ENCODE data around the gene NADK. TPM values are rescaled to one million over a fixed set of nuclear protein-coding genes. Genes with fewer than 3 reads are reported as not detected.
"Not testable (repeated sequence)": the region's sequence is repeated elsewhere in the genome, so short reads cannot be mapped to it uniquely, and the experiment has no call there.

Gene NADK
- total and polyA plus RNA-seq, 4 donors: 53.2 to 144 (median 88.7) TPM

DNA sequence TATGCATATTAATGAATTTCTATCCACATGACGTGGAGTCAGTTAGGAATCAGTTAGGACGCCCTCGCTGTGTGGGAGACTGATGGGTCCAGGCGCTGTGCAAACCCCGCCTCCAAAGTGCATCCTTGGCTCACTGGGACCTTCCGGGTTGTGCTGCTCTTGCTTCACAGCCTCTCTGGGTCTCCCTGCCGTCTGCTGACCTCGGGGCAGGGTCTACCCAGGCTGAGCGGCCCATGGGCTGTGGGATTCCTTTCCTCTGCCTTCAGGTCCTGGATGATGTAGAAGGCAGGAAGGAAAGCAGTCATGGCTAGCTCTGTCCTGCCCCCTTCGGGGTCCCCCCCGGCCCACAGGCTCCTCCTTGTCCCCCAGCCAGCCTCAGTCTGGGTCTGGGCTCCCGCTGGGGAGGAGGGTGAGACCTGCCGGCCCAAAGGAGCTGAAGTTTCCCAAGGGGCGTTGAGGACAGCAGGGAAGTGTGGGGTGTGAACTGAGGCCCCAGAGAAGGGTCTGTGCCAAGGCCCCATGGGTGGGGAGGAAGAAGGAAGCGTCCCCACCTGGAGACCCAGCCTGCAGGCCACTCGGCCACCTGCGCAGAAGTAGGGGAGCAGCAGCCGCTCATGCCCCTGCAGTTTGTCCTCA, 29.5 kb downstream of the NADK start:
- no peak overlapping the region for H3K4me3 ChIP-seq
- no peak overlapping the region for H3K9ac ChIP-seq (ENCODE audit: insufficient read depth in 1 of 2, low read length in 2 of 2)
- H3K27ac ChIP-seq (ENCODE audit: low read depth in 1 of 2, low read length in 1 of 2): no peak overlapping the region
- H3K27me3 ChIP-seq (ENCODE audit: control insufficient read depth in 3 of 3, insufficient read depth in 3 of 3, low read length in 2 of 3): no peaks in the 10 kb centered on the region
- TF ChIP-seq, protein P1, sequence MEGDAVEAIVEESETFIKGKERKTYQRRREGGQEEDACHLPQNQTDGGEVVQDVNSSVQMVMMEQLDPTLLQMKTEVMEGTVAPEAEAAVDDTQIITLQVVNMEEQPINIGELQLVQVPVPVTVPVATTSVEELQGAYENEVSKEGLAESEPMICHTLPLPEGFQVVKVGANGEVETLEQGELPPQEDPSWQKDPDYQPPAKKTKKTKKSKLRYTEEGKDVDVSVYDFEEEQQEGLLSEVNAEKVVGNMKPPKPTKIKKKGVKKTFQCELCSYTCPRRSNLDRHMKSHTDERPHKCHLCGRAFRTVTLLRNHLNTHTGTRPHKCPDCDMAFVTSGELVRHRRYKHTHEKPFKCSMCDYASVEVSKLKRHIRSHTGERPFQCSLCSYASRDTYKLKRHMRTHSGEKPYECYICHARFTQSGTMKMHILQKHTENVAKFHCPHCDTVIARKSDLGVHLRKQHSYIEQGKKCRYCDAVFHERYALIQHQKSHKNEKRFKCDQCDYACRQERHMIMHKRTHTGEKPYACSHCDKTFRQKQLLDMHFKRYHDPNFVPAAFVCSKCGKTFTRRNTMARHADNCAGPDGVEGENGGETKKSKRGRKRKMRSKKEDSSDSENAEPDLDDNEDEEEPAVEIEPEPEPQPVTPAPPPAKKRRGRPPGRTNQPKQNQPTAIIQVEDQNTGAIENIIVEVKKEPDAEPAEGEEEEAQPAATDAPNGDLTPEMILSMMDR (IDR thresholded peaks at IDR 0.05; ENCODE audit: control extremely low read depth, extremely low read depth): no peak
- 71 to 78% methylated on average over 18 of the region's 18 CpGs for WGBS, 2 donors
- no peaks in the 10 kb centered on the region for H3K9me3 ChIP-seq (ENCODE audit: control insufficient read depth in 4 of 4, insufficient read depth in 3 of 4, low read length in 3 of 4)
- DNase-seq (no peak), ATAC-seq (ENCODE audit: insufficient read depth, low FRiP score) (no peak)
- peaks cover 0 to 18% (median 3%) of the 10 kb centered on the region in 4 donors for H3K36me3 ChIP-seq (ENCODE audit: control insufficient read depth in 4 of 4, insufficient read depth in 4 of 4, low read length in 4 of 4)
- H3K4me1 ChIP-seq (ENCODE audit: control insufficient read depth in 5 of 5, insufficient read depth in 5 of 5, low read length in 5 of 5): no peaks in the 10 kb centered on the region

DNA sequence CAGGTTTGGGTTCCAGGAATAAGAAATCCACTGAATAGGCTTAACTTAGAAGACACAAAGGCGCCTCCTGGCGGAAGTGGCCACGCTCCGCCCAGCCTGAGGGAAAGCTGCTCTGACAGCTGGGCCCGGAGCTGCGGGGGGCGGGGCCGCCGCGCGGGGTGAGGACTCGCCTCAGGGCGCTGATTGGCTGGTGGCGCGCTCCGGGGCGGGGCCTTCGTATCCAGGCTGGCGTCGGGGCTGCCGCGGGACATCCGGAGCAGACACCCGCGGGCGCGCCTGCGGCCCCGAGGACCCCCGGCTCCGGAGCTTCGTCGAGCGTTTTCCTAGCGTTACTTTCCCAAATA, 31.7 kb downstream of the NADK start:
- not testable (repeated sequence) for H3K9me3 ChIP-seq (ENCODE audit: control insufficient read depth in 4 of 4, insufficient read depth in 3 of 4, low read length in 3 of 4); DNase-seq; H3K4me3 ChIP-seq; H3K36me3 ChIP-seq (ENCODE audit: control insufficient read depth in 4 of 4, insufficient read depth in 4 of 4, low read length in 4 of 4); H3K4me1 ChIP-seq (ENCODE audit: control insufficient read depth in 5 of 5, insufficient read depth in 5 of 5, low read length in 5 of 5); H3K9ac ChIP-seq (ENCODE audit: insufficient read depth in 1 of 2, low read length in 2 of 2); H3K27me3 ChIP-seq (ENCODE audit: control insufficient read depth in 3 of 3, insufficient read depth in 3 of 3, low read length in 2 of 3)
- H3K27ac ChIP-seq (ENCODE audit: low read depth in 1 of 2, low read length in 1 of 2): peak overlapping the region; percentile 70 to 91
- no CpG with 5 or more reads among the region's 35 CpGs for WGBS, 2 donors
- ATAC-seq (ENCODE audit: insufficient read depth, low FRiP score): peak; percentile 93

DNA sequence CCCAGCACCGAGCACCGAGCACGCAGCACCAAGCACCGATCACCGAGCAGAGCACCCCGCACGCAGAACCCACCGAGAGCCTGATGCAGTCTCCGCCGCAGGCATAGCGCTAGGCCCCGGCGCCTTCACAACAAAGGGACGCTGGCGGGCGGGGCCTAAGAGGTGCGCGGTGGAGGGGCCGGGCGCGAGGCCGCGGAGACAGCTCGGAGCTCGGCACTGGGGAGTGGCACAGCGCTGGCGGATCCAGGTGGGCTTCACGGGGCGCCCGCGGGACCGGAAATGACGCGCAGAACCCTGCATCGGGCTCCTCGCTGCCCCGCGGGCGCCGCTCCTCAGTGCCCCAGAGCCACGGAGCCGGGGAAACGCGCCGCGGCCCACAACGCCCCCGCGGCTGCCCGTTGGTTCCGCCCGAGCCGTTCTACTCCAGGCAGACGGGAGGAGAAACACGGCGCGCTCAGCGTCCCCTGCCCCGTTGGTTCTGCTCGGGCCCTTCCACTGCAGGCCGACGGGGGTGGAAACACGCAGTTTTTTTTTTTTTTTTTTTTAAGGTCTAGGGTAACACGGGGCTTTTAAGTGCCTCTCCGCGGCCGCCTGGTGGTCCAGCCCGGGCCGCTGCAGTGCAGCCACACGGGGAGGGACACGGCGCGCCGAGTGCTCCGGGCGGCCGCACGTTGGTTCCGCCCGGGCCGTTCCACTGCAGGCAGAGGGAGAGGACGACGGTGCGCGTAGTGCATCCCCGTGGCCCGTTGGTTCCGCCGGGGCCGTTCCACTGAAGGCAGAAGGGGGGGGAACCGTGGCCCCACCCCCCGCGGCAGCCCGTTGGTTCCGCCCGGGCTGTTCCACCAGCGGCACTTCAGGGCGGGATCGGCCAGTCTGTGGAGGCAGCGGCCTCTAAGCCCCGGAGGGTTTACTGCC, 32.4 kb downstream of the NADK start:
- H3K4me3 ChIP-seq; H3K4me1 ChIP-seq (ENCODE audit: control insufficient read depth in 5 of 5, insufficient read depth in 5 of 5, low read length in 5 of 5); H3K27me3 ChIP-seq (ENCODE audit: control insufficient read depth in 3 of 3, insufficient read depth in 3 of 3, low read length in 2 of 3); H3K9ac ChIP-seq (ENCODE audit: insufficient read depth in 1 of 2, low read length in 2 of 2); H3K36me3 ChIP-seq (ENCODE audit: control insufficient read depth in 4 of 4, insufficient read depth in 4 of 4, low read length in 4 of 4); H3K9me3 ChIP-seq (ENCODE audit: control insufficient read depth in 4 of 4, insufficient read depth in 3 of 4, low read length in 3 of 4): not testable (repeated sequence)
- ATAC-seq (ENCODE audit: insufficient read depth, low FRiP score) (peak; percentile 92), DNase-seq (peak; percentile 84 to 90 (median 88))
- WGBS, 2 donors: 0 to 1% methylated on average over 20 to 77 of the region's 101 CpGs
- peak overlapping the region; percentile 91 to 94 for H3K27ac ChIP-seq (ENCODE audit: low read depth in 1 of 2, low read length in 1 of 2)

DNA sequence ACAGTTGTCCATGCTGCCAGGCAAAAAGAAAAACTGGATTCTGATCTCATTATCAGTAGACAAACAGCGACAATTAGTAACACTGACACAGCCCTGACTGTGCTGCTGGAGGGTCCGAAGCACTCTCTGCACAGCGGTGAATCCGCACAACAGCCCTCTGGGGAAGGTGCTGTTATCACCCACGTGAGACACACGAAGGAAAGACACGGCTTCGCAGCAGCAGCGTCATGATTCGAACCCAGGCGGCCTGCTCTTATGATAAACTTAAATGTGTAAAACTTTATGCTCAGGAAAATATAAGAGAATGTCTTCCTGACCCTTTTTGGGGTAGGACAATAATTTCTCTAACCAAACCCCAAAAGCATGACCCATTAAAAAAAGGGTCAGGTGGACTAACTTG, 35.7 kb downstream of the NADK start:
- not testable (repeated sequence) for ATAC-seq (ENCODE audit: insufficient read depth, low FRiP score)

DNA sequence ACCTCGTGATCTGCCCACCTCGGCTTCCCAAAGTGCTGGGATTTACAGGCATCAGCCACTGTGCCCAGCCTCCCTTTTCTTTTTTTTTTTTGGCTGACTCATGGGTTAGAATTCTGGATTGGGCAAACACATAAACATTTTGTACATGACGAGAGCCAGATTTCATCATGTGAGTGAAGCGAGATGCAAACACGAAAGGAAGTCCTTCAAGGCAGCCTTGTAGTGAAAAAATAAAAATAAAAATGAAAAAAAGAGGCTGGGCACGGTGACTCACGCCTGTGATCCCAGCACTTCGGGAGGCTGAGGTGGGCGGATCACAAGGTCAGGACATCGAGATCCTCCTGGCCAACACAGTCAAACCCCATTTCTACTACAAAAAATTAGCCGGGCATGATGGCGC, 37.3 kb downstream of the NADK start:
- not testable (repeated sequence) for H3K4me3 ChIP-seq; H3K9ac ChIP-seq (ENCODE audit: insufficient read depth in 1 of 2, low read length in 2 of 2); H3K27me3 ChIP-seq (ENCODE audit: control insufficient read depth in 3 of 3, insufficient read depth in 3 of 3, low read length in 2 of 3); H3K9me3 ChIP-seq (ENCODE audit: control insufficient read depth in 4 of 4, insufficient read depth in 3 of 4, low read length in 3 of 4); H3K27ac ChIP-seq (ENCODE audit: low read depth in 1 of 2, low read length in 1 of 2); ATAC-seq (ENCODE audit: insufficient read depth, low FRiP score); DNase-seq; H3K36me3 ChIP-seq (ENCODE audit: control insufficient read depth in 4 of 4, insufficient read depth in 4 of 4, low read length in 4 of 4); H3K4me1 ChIP-seq (ENCODE audit: control insufficient read depth in 5 of 5, insufficient read depth in 5 of 5, low read length in 5 of 5)
- WGBS, 2 donors: 70 to 76% methylated on average over 10 to 11 of the region's 12 CpGs

More for the DNA sequence above, 35.7 kb downstream of the NADK start:
- H3K9ac ChIP-seq (ENCODE audit: insufficient read depth in 1 of 2, low read length in 2 of 2); H3K9me3 ChIP-seq (ENCODE audit: control insufficient read depth in 4 of 4, insufficient read depth in 3 of 4, low read length in 3 of 4); H3K4me1 ChIP-seq (ENCODE audit: control insufficient read depth in 5 of 5, insufficient read depth in 5 of 5, low read length in 5 of 5); H3K36me3 ChIP-seq (ENCODE audit: control insufficient read depth in 4 of 4, insufficient read depth in 4 of 4, low read length in 4 of 4); H3K27ac ChIP-seq (ENCODE audit: low read depth in 1 of 2, low read length in 1 of 2); H3K27me3 ChIP-seq (ENCODE audit: control insufficient read depth in 3 of 3, insufficient read depth in 3 of 3, low read length in 2 of 3); H3K4me3 ChIP-seq; DNase-seq: not testable (repeated sequence)
- WGBS, 2 donors: 87% methylated on average over 11 of the region's 11 CpGs

DNA sequence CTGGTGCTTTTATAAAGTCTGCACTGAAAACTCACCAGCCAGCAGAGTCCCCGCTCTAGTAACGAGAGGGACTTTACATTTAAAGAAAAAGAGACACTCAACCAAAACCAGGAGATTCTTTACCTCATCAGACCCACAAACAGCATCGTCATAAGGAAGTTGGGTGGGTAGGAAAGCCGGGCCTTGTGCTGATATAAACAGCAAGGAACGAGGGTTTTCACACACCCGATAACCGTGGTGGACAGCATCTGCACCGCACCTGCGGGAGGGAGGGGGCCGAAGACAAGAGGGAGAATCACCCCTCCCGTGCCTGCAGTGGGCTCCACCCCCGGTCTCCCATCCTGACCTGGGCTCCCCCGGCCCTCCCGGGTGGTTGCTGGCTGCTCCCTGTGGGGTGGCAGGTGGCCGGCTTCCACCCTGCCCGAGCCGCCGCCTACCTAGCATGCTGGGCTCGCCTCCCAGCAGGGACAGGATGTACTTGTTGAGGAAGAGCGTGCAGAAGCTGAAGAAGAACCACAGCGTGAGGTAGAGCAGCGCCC, 39.4 kb downstream of the NADK start:
- DNase-seq; ATAC-seq (ENCODE audit: insufficient read depth, low FRiP score); H3K36me3 ChIP-seq (ENCODE audit: control insufficient read depth in 4 of 4, insufficient read depth in 4 of 4, low read length in 4 of 4); H3K27ac ChIP-seq (ENCODE audit: low read depth in 1 of 2, low read length in 1 of 2); H3K4me3 ChIP-seq; H3K9me3 ChIP-seq (ENCODE audit: control insufficient read depth in 4 of 4, insufficient read depth in 3 of 4, low read length in 3 of 4); H3K27me3 ChIP-seq (ENCODE audit: control insufficient read depth in 3 of 3, insufficient read depth in 3 of 3, low read length in 2 of 3); H3K4me1 ChIP-seq (ENCODE audit: control insufficient read depth in 5 of 5, insufficient read depth in 5 of 5, low read length in 5 of 5); H3K9ac ChIP-seq (ENCODE audit: insufficient read depth in 1 of 2, low read length in 2 of 2): not testable (repeated sequence)
- WGBS, 2 donors: 92 to 95% methylated on average over 5 to 12 of the region's 22 CpGs

DNA sequence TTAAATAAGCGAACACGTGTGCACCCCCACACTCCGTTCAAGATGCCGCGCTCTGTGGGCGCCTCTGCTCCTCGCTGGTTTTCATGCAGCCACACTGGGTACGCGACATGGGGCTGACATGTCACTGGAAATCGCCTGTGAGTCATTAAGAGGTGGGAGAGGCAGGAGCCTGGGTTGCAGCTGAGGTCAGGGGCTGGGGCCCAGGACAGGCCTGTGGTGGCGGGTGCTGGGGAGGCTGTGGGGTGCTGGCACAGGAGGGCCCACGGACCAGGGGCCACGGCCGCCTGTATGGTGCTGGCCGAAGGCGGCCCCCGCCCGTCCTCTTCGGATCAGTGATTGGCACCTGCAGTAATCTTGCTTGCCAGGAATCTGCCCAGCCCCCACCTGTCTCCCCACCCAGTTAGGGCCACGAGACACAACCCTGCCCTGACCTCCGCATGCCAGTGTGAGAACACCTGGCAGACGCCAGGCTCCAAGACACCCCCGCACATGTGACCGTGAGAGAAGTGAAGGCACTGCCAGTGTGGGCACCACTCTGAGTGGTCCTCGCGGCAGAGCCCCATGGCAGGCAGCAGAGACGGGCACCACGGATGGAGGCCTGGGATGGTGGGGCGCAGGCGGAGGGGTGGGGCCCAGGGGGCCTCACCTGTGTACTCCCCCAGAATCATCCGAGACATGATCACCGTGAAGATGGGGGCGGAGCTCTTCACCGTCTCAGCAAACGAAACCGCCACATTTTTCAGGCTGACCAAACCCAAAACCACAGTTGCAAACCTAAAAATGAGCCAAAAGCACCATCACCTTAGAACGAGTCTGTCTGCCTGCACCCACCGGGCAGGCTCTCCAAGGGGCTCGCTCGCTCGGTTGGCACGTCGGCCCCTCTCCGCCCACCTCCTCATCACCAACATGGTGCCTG, 40.3 kb downstream of the NADK start:
- H3K4me1 ChIP-seq (ENCODE audit: control insufficient read depth in 5 of 5, insufficient read depth in 5 of 5, low read length in 5 of 5): not testable (repeated sequence)

More for the DNA sequence above, 40.3 kb downstream of the NADK start:
- DNase-seq; ATAC-seq (ENCODE audit: insufficient read depth, low FRiP score); H3K9me3 ChIP-seq (ENCODE audit: control insufficient read depth in 4 of 4, insufficient read depth in 3 of 4, low read length in 3 of 4); H3K36me3 ChIP-seq (ENCODE audit: control insufficient read depth in 4 of 4, insufficient read depth in 4 of 4, low read length in 4 of 4); H3K27me3 ChIP-seq (ENCODE audit: control insufficient read depth in 3 of 3, insufficient read depth in 3 of 3, low read length in 2 of 3); H3K9ac ChIP-seq (ENCODE audit: insufficient read depth in 1 of 2, low read length in 2 of 2); H3K4me3 ChIP-seq; H3K27ac ChIP-seq (ENCODE audit: low read depth in 1 of 2, low read length in 1 of 2): not testable (repeated sequence)
- WGBS, 2 donors: 96 to 98% methylated on average over 19 to 21 of the region's 44 CpGs
